GM18526 (cell line): ENCODE data around the gene HECTD4.

Source experiments
- POLR2A ChIP-seq: IDR thresholded peaks from 3 replicates; pipeline ENCODE4 v1.6.1; 2011; ENCODE audit not compliant: insufficient read length; ENCODE audit errors: extremely low read depth

Gene HECTD4

DNA sequence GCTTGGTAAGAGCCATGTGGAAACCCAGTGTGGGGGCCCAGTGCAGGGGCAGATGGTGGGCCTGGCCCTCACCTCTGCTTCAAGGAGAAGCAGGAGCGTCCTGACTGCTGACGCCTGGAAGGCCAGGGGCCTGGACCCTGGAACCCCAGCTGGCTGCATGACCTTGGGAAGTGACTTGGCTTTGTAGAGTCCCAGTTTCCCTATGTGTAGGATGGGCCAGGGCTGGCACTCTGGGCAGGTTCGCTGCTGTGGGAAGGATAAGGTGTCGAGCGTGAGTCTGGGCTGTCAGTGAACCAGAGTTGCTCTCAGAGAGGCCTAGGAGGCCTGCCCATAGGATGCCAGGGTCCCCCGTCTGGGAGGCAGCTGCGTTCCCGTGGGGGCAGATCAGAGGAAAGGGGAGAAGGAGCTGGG, 213.7 kb downstream of the HECTD4 start:
- TF ChIP-seq POLR2A, result no peak

DNA sequence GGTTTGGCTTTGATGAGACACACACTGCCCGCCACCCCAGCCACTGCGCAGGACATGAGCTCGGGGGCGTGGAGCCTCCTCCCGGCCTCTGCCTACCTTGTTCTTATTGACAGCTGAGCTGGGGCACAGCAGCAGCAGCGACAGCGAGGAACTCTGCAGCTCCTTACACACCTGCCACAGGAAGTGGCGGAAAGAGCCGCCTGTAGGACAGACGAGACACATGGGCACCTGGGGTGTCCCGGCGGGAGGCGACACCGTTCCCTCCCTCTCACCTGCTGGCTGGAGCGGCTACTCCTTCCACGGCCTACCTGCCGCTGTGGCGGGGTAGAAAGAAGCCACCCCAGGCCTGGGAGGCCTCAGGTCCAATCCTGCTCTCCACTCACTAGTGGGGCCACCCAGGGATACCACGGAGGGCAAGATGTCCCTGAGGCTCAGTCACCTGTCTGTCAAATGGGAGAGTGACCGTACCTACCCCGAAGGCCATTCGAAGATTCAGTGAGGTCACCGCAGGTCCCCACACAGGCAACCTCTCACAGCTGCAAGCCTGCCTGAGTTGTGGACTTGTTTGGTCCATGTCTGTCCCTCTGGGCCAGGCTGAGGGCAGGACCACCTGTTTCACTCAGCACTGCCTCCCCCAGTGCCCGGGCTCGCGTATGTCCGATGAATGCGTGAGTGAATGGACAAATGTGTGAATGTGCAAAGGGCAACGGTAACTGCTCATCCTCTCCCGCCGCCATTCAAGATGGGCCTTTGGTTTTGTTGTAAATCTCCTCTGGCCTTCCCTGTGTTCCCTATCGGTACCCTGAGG, 214.3 kb downstream of the HECTD4 start:
- TF ChIP-seq POLR2A, result no peak

GRCh38 chr12:112167031-112167461, 215.2 kb downstream of the HECTD4 start:
- no peak for TF ChIP-seq POLR2A

- no peak for TF ChIP-seq POLR2A
Observed at GRCh38 chr12:112166051-112167015, 215.9 kb downstream of the HECTD4 start.

GRCh38 chr12:112165624-112166023, 216.6 kb downstream of the HECTD4 start:
- no peak for TF ChIP-seq POLR2A

GRCh38 chr12:112164011-112164660, 218.1 kb downstream of the HECTD4 start:
- TF ChIP-seq POLR2A, result no peak

DNA sequence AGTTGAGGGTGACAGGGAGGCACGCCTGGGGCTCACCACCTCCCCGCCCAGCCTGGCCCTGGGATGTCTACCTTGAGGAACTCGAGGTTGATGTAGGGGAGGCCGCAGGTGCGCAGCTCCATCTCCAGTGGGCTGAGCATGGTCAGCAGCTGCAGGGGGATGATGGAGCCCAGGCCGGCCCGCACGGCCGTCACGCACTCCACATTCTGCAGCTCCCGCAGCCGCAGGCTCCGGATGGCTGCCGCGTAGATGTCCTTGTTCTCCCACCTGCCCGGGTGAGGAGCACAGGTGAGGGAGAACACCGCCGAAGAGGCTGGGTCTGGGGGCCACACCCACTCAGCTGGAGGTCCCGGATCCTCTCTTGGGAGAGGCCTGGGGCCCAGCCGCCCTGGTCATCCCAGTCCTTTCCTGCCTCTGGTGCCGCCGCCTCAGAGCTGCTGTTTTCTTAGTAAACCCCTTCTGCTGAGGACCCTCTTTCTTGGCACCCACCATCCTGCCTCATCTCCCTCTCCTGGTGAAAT, 218.7 kb downstream of the HECTD4 start:
- TF ChIP-seq POLR2A, result no peak

GRCh38 chr12:112163056-112163455, 219.2 kb downstream of the HECTD4 start:
- no peak for TF ChIP-seq POLR2A

DNA sequence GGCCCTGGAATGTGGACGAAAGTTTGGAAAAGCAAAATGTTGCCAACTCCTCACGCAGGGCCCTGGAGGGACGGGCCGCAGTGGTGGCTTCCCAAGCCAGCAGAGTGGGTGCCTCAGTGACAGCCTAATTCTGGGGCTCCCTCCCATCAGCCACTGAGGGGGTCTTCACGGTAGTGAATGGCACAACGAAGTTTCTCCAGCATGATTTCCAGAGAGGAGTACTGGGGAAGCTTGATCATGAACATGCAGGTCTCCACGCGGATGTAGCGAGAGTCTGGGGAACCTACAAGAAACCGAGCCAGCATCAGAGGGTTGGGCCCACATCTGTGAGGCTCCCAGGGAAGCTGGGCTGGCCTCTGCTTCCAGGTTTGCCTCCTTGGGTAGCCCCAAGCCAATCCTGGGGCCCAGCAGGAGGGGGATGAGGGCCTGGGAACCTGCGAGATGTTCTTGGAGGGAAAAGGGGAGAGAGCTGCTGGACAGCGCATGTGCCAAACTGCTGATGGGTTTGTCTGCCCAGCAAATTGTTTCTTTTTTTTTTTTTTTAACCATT, 219.9 kb downstream of the HECTD4 start:
- no peak for TF ChIP-seq POLR2A

- TF ChIP-seq POLR2A, result no peak
Observed at GRCh38 chr12:112161711-112162110, 220.5 kb downstream of the HECTD4 start.

GRCh38 chr12:112160611-112161010, 221.6 kb downstream of the HECTD4 start:
- TF ChIP-seq POLR2A, result no peak

GRCh38 chr12:112159146-112159541, 223.1 kb downstream of the HECTD4 start:
- no peak for TF ChIP-seq POLR2A

DNA sequence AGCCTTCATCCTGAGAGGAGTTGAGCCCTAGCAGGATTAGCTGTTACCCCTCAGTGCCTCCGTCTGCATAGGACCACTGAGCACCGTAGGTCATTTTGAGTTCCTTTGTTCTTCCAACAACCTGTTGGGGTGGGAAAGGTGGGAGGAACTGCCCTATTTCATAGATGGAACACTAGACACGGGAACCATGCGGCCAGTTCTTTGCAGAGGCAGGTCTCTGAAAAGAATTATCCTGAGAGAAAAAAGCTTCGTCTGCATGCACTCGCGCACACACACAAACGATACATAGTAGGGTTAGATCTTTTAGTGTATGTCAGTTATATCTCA, 228.4 kb downstream of the HECTD4 start:
- no peak for TF ChIP-seq POLR2A

DNA sequence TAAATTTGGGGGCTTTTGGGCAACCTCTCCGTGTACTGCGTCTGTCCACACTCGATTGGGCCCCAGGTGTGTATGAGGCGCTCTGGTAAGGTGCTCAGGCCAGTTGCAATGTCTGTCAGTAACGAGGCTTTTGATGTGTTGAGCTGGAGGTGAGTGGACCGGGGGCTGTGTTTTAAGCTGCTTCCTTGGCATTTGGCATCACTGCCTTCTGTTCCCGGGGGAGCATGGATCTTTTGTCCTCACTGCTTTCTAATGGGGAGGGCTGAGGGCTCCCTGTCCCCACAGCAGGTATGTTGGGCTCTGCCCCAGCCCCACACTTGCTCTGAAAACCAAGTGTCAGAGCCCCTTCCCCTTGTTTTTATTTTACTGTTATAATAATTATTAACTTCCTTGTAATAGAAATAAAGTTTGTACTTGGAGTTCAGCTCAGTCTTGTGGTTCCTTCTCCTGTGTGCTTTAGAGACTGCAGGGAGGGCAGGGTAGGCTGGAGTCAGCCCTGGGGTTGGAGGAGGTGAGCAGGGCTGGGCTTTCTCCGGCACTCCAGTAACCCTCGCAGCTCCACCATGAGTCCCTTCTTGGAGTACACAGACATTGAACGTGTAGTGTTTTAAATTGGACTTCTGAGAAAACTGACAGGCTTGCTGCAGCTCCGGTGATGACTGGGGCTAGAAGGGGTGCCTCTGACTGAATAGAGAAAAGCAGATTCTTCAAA, 228.9 kb downstream of the HECTD4 start:
- TF ChIP-seq POLR2A, result no peak
